A673 (cell line): ENCODE results near the gene TUBB.

Source experiments
- EZH2 ChIP-seq: fragments of 200-600 bp; sonication (generic); IDR thresholded peaks from 2 replicates; pipeline ENCODE4 v1.6.1; 2017; ENCODE audit warnings: borderline replicate concordance, low read depth, mild to moderate bottlenecking, mixed read lengths, antibody characterized with exemption, low read length; ENCODE audit not compliant: poor library complexity, severe bottlenecking
- TF ChIP-seq, protein P1 (sequence below): fragments of 300-800, 200-600 bp; sonication (generic); conservative IDR thresholded peaks from 2 replicates; pipeline ENCODE4 v1.5.1; 2017; ENCODE audit warnings: low read depth, mild to moderate bottlenecking, antibody characterized with exemption, low read length, moderate library complexity, mixed read lengths

DNA sequence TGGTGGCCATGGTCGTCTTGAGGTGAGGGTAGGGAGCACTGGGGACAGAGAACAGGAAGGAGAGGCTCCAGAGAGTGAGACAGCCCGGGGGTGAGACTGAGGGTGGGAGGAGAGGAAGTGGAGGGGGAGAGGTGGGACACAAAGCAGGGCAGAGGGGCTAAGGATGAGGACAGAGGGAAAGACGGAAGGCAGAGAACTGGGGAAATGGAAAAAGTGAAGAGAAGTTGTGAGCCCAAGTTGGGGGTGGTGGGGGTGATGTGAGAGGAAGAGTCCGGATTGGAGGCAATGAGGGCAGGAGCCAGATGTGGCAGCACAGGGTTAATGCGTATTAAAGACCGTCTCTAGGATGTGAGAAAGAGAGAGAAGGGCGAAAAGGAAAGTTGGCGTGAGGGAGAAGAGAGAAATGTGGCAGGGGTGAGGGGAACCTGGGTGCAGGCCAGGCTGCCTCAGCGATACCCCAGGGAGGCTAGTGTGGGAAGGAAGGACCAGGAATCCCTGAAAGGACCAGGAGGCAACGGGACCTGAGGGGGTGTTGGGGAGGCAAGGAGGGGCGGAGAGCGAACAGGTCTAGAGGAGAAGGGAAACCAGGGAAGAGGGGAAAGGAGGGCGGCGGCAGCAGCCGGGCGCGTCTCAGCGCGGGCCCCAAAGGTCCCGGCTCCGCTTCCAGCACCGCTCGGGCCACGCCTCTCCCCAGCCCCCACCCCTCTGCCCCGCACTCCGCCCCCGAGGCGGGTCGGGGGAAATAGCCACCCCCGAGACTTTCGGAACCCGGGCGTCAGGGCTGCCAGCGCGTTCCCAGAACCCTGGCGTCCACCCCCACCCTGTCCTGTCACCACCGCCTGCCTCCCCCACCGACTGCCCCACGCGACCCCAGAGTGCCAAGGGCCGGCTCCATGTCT lies 33.9 kb upstream of the TUBB start, which contains the start of gene PPP1R18:
- TF ChIP-seq, protein P1, sequence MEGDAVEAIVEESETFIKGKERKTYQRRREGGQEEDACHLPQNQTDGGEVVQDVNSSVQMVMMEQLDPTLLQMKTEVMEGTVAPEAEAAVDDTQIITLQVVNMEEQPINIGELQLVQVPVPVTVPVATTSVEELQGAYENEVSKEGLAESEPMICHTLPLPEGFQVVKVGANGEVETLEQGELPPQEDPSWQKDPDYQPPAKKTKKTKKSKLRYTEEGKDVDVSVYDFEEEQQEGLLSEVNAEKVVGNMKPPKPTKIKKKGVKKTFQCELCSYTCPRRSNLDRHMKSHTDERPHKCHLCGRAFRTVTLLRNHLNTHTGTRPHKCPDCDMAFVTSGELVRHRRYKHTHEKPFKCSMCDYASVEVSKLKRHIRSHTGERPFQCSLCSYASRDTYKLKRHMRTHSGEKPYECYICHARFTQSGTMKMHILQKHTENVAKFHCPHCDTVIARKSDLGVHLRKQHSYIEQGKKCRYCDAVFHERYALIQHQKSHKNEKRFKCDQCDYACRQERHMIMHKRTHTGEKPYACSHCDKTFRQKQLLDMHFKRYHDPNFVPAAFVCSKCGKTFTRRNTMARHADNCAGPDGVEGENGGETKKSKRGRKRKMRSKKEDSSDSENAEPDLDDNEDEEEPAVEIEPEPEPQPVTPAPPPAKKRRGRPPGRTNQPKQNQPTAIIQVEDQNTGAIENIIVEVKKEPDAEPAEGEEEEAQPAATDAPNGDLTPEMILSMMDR = no peak
- no peak for TF ChIP-seq EZH2
